ENCODE data around the gene ZNF598. TPM values are rescaled to one million over a fixed set of nuclear protein-coding genes. Genes with fewer than 3 reads are reported as not detected.
A peak's percentile ranks its signal among the peaks of the same experiment; 100 is the strongest.

ZNF598 gene
- total and polyA plus RNA-seq, 10 of the 15 experiments (the other 5 are each of a cell fraction or from before 2014, with no cell fraction given): 0.08 to 74.0 (median 14.4) TPM

- TF ChIP-seq, protein P1, sequence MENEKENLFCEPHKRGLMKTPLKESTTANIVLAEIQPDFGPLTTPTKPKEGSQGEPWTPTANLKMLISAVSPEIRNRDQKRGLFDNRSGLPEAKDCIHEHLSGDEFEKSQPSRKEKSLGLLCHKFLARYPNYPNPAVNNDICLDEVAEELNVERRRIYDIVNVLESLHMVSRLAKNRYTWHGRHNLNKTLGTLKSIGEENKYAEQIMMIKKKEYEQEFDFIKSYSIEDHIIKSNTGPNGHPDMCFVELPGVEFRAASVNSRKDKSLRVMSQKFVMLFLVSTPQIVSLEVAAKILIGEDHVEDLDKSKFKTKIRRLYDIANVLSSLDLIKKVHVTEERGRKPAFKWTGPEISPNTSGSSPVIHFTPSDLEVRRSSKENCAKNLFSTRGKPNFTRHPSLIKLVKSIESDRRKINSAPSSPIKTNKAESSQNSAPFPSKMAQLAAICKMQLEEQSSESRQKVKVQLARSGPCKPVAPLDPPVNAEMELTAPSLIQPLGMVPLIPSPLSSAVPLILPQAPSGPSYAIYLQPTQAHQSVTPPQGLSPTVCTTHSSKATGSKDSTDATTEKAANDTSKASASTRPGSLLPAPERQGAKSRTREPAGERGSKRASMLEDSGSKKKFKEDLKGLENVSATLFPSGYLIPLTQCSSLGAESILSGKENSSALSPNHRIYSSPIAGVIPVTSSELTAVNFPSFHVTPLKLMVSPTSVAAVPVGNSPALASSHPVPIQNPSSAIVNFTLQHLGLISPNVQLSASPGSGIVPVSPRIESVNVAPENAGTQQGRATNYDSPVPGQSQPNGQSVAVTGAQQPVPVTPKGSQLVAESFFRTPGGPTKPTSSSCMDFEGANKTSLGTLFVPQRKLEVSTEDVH (IDR thresholded peaks at IDR 0.05; ENCODE audit: low read depth, partially characterized antibody): no peak
- TF ChIP-seq RELA (IDR thresholded peaks at IDR 0.05; ENCODE audit: borderline replicate concordance, partially characterized antibody) (peak; percentile 15), POU2F2 (IDR thresholded peaks at IDR 0.05; ENCODE audit: borderline replicate concordance, low read depth, low read length) (0 out of 3 replicates have a peak, but pooled peaks have one; percentile 19), EGR1 (IDR thresholded peaks at IDR 0.05; ENCODE audit: borderline replicate concordance in 1 of 2, low read depth in 2 of 2, low read length in 2 of 2) (0 out of 3 replicates have a peak, but pooled peaks of 1 of the 2 experiments have one; percentile 46), BCL11A (IDR thresholded peaks at IDR 0.05; ENCODE audit: low read depth, low read length) (no peak), DPF2 (IDR thresholded peaks at IDR 0.05) (peak; percentile 40; the same call in 1 of the 2 replicates), ZBED1 (IDR thresholded peaks at IDR 0.05; ENCODE audit: borderline replicate concordance) (no peak), RAD51 (IDR thresholded peaks at IDR 0.05) (no peak), YY1 (IDR thresholded peaks at IDR 0.05; ENCODE audit: low read depth, low read length) (peak; percentile 77), E2F4 (IDR thresholded peaks at IDR 0.05; ENCODE audit: low read depth, low read length) (0 out of 2 replicates have a peak, but pooled peaks have one; percentile 9), SMC3 (IDR thresholded peaks at IDR 0.05; ENCODE audit: borderline replicate concordance, low read length) (peak; percentile 97), MXI1 (IDR thresholded peaks at IDR 0.05; ENCODE audit: low read depth, low read length) (0 out of 2 replicates have a peak, but pooled peaks have one; percentile 63), CBFB (IDR thresholded peaks at IDR 0.05; ENCODE audit: low read depth) (no peak), SIX5 (IDR thresholded peaks at IDR 0.05; ENCODE audit: low read depth, low read length, severe bottlenecking) (no peak), SMAD1 (IDR thresholded peaks at IDR 0.05; ENCODE audit: low read depth, partially characterized antibody) (no peak), SMARCA5 (IDR thresholded peaks at IDR 0.05) (peak; percentile 22; the same call in 1 of the 2 replicates), BHLHE40 (IDR thresholded peaks at IDR 0.05; ENCODE audit: borderline replicate concordance in 1 of 2, low read depth in 2 of 2, low read length in 1 of 2) (peak; percentile 47 to 58; a peak in 2 of 4 replicates)
- TF ChIP-seq, protein P2, sequence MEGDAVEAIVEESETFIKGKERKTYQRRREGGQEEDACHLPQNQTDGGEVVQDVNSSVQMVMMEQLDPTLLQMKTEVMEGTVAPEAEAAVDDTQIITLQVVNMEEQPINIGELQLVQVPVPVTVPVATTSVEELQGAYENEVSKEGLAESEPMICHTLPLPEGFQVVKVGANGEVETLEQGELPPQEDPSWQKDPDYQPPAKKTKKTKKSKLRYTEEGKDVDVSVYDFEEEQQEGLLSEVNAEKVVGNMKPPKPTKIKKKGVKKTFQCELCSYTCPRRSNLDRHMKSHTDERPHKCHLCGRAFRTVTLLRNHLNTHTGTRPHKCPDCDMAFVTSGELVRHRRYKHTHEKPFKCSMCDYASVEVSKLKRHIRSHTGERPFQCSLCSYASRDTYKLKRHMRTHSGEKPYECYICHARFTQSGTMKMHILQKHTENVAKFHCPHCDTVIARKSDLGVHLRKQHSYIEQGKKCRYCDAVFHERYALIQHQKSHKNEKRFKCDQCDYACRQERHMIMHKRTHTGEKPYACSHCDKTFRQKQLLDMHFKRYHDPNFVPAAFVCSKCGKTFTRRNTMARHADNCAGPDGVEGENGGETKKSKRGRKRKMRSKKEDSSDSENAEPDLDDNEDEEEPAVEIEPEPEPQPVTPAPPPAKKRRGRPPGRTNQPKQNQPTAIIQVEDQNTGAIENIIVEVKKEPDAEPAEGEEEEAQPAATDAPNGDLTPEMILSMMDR (IDR thresholded peaks at IDR 0.05 in 2 of 3, conservative IDR thresholded peaks at IDR 0.05 in 1 of 3; ENCODE audit: control insufficient read depth in 2 of 3, extremely low read depth in 1 of 3, insufficient read depth in 1 of 3, low read depth in 3 of 3, low read length in 3 of 3): peak; percentile 97 to 99 (median 98)
- TF ChIP-seq, protein P3, sequence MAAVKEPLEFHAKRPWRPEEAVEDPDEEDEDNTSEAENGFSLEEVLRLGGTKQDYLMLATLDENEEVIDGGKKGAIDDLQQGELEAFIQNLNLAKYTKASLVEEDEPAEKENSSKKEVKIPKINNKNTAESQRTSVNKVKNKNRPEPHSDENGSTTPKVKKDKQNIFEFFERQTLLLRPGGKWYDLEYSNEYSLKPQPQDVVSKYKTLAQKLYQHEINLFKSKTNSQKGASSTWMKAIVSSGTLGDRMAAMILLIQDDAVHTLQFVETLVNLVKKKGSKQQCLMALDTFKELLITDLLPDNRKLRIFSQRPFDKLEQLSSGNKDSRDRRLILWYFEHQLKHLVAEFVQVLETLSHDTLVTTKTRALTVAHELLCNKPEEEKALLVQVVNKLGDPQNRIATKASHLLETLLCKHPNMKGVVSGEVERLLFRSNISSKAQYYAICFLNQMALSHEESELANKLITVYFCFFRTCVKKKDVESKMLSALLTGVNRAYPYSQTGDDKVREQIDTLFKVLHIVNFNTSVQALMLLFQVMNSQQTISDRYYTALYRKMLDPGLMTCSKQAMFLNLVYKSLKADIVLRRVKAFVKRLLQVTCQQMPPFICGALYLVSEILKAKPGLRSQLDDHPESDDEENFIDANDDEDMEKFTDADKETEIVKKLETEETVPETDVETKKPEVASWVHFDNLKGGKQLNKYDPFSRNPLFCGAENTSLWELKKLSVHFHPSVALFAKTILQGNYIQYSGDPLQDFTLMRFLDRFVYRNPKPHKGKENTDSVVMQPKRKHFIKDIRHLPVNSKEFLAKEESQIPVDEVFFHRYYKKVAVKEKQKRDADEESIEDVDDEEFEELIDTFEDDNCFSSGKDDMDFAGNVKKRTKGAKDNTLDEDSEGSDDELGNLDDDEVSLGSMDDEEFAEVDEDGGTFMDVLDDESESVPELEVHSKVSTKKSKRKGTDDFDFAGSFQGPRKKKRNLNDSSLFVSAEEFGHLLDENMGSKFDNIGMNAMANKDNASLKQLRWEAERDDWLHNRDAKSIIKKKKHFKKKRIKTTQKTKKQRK (IDR thresholded peaks at IDR 0.05; ENCODE audit: low read depth, low read length): no peak
Measured at GRCh38 chr16:2023092-2024031, 13.7 kb upstream of the ZNF598 start (continued).
